Kidney (tissue), 22 donors: Measurements from ENCODE around the gene FKBP8. TPM values are rescaled to one million over a fixed set of nuclear protein-coding genes. Genes with fewer than 3 reads are reported as not detected.
"Not testable (repeated sequence)": the region's sequence is repeated elsewhere in the genome, so short reads cannot be mapped to it uniquely, and the experiment has no call there.

ENCODE experiments used
- DNase-seq, 5 donors: peaks; one replicate each; pipeline ENCODE4 v3.0.0-alpha.2; 2013 to 2020
- FAIRE-seq: peaks from 2 replicates; lab custom pipeline; 2012; peaks lifted over from hg19 to GRCh38; lab: Jason Lieb, UNC
- H3K27ac ChIP-seq, 2 donors: one replicate each; pipeline ENCODE4 v1.7.0; 2013; ENCODE audit warnings: low read depth in 2 of 2, low read length in 2 of 2, inconsistent platforms in 1 of 2
- H3K27me3 ChIP-seq: one replicate; pipeline ENCODE4 v1.7.1; 2013; ENCODE audit warnings: low read length, inconsistent platforms; ENCODE audit not compliant: control insufficient read depth, insufficient read depth
- H3K36me3 ChIP-seq, 3 donors: one replicate each; pipeline versions ENCODE4 v1.7.0 to v1.7.1; 2013; ENCODE audit warnings: low read length in 3 of 3, control low read depth in 1 of 3, inconsistent platforms in 1 of 3; ENCODE audit not compliant: insufficient read depth in 3 of 3, control insufficient read depth in 2 of 3
- H3K4me1 ChIP-seq, 3 donors: one replicate each; pipeline versions ENCODE4 v1.7.0 to v1.7.1; 2013; ENCODE audit warnings: low read length in 3 of 3, inconsistent platforms in 1 of 3, low read depth in 1 of 3; ENCODE audit not compliant: control insufficient read depth in 2 of 3, insufficient read depth in 2 of 3
- H3K4me3 ChIP-seq, 3 donors: one replicate each; pipeline versions ENCODE4 v1.7.0 to v1.8.1; 2013; ENCODE audit warnings: low read length in 3 of 3, control low read depth in 1 of 3, inconsistent platforms in 1 of 3
- H3K9ac ChIP-seq, 3 donors: one replicate each; pipeline versions ENCODE4 v1.7.0 to v1.7.1; 2013; ENCODE audit warnings: low read length in 3 of 3, control low read depth in 1 of 3, inconsistent platforms in 1 of 3
- H3K9me3 ChIP-seq, 3 donors: one replicate each; pipeline versions ENCODE4 v1.7.0 to v1.7.1; 2013; ENCODE audit warnings: low read length in 3 of 3, control low read depth in 1 of 3, inconsistent platforms in 1 of 3; ENCODE audit not compliant: control insufficient read depth in 2 of 3, insufficient read depth in 1 of 3
- intact Hi-C: fragments of 100-400 bp; cut with DNase I; formaldehyde crosslinking; loops from one replicate; pipeline ENCODE4 v1.11.1; 2022
- long read RNA-seq, 10 donors: library from polyadenylated mRNA in 1 of 10; unstranded in 1 of 10; transcript quantifications; one replicate each; pipeline ENCODE4 v2.0.0 and lab custom pipeline, GENCODE V29; 2021 to 2026
- polyA plus RNA-seq: library from polyadenylated mRNA; stranded (reverse); fragments of 350-450 nt; fragmentation: Illumina TruSeq; extraction: RNeasy Lipid Tissue Mini Kit (QIAGEN cat#74804); gene quantifications from one replicate; pipeline ENCODE4 v1.2.3, GENCODE V29; 2014; ENCODE audit warnings: low read depth, low replicate concordance; ENCODE audit not compliant: insufficient read depth
- total RNA-seq: library from RNA; stranded (reverse); fragmentation: NEBNext Ultra II Directional; extraction: Animal tissue kit (Norgen Biotek cat#: 25700); gene quantifications from one replicate; pipeline ENCODE4 v1.2.1, GENCODE V29; 2021
- TF ChIP-seq, protein P1 (sequence below): IDR thresholded peaks from 3 replicates; pipeline ENCODE4 v1.5.1; 2012; ENCODE audit warnings: mild to moderate bottlenecking, moderate library complexity, borderline replicate concordance; ENCODE audit not compliant: insufficient read depth; ENCODE audit errors: extremely low read depth
- donor health status: control.
- donor health status: control.
- donor health status: control.
- donor health status: control.
- donor health status: control.
- donor health status: DM: yes; HTN: yes; CAD: no.
- donor health status: Normal renal cell carcinoma (clear cell type).

The FKBP8 gene
- total RNA-seq (207 TPM), polyA plus RNA-seq (314 TPM)
- long read RNA-seq, donor 1, transcript FKBP8-201 (9 exons, 1,710 nt), result minor isoform, 13 of 76 reads
- long read RNA-seq, donor 1, transcript FKBP8-213 (9 exons, 1,849 nt), result major isoform, 25 of 76 reads
- long read RNA-seq, donor 1, transcript FKBP8-209 (9 exons, 1,781 nt), result minor isoform, 6 of 76 reads
- long read RNA-seq, donor 1, partial matches to known transcripts, result 18 of 76 reads
- long read RNA-seq, donor 1, other reads (novel, unspliced or antisense), result 11 of 76 reads
- long read RNA-seq, donor 2, transcript FKBP8-209 (9 exons, 1,781 nt), result major isoform, 34 of 129 reads
- long read RNA-seq, donor 2, transcript FKBP8-213 (9 exons, 1,849 nt), result minor isoform, 30 of 129 reads
- long read RNA-seq, donor 2, transcript FKBP8-201 (9 exons, 1,710 nt), result minor isoform, 15 of 129 reads
- long read RNA-seq, donor 2, partial matches to known transcripts, result 40 of 129 reads
- long read RNA-seq, donor 2, other reads (novel, unspliced or antisense), result 7 of 129 reads
- long read RNA-seq, donor 3, transcript FKBP8-213 (9 exons, 1,849 nt), result major isoform, 27 of 251 reads
- long read RNA-seq, donor 3, transcript FKBP8-209 (9 exons, 1,781 nt), result minor isoform, 20 of 251 reads
- long read RNA-seq, donor 3, transcript FKBP8-201 (9 exons, 1,710 nt), result minor isoform, 13 of 251 reads
- long read RNA-seq, donor 3, partial matches to known transcripts, result 144 of 251 reads
- long read RNA-seq, donor 3, other reads (novel, unspliced or antisense), result 47 of 251 reads
- long read RNA-seq, donor 4, transcript FKBP8-209 (9 exons, 1,781 nt), result minor isoform, 28 of 129 reads
- long read RNA-seq, donor 4, transcript FKBP8-213 (9 exons, 1,849 nt), result major isoform, 38 of 129 reads
- long read RNA-seq, donor 4, transcript FKBP8-201 (9 exons, 1,710 nt), result minor isoform, 17 of 129 reads
- long read RNA-seq, donor 4, partial matches to known transcripts, result 38 of 129 reads
- long read RNA-seq, donor 4, other reads (novel, unspliced or antisense), result 8 of 129 reads
- long read RNA-seq, donor 5, partial matches to known transcripts, result 0 of 1 reads
- long read RNA-seq, donor 5, other reads (novel, unspliced or antisense), result 0 of 1 reads
- long read RNA-seq, donor 6, transcript FKBP8-213 (9 exons, 1,849 nt), result major isoform, 67 of 231 reads
- long read RNA-seq, donor 6, transcript FKBP8-201 (9 exons, 1,710 nt), result minor isoform, 26 of 231 reads
- long read RNA-seq, donor 6, transcript FKBP8-209 (9 exons, 1,781 nt), result minor isoform, 37 of 231 reads
- long read RNA-seq, donor 6, partial matches to known transcripts, result 85 of 231 reads
- long read RNA-seq, donor 6, other reads (novel, unspliced or antisense), result 15 of 231 reads
- long read RNA-seq, donor 7, transcript FKBP8-213 (9 exons, 1,849 nt), result major isoform, 169 of 310 reads
- long read RNA-seq, donor 7, transcript FKBP8-201 (9 exons, 1,710 nt), result minor isoform, 75 of 310 reads
- long read RNA-seq, donor 7, partial matches to known transcripts, result 38 of 310 reads
- long read RNA-seq, donor 7, other reads (novel, unspliced or antisense), result 27 of 310 reads
- long read RNA-seq, donor 8, transcript FKBP8-213 (9 exons, 1,849 nt), result major isoform, 39 of 126 reads
- long read RNA-seq, donor 8, transcript FKBP8-209 (9 exons, 1,781 nt), result minor isoform, 17 of 126 reads
- long read RNA-seq, donor 8, transcript FKBP8-201 (9 exons, 1,710 nt), result minor isoform, 16 of 126 reads
- long read RNA-seq, donor 8, partial matches to known transcripts, result 48 of 126 reads
- long read RNA-seq, donor 8, other reads (novel, unspliced or antisense), result 6 of 126 reads
- long read RNA-seq, donor 9, transcript FKBP8-209 (9 exons, 1,781 nt), result major isoform, 14 of 57 reads
- long read RNA-seq, donor 9, transcript FKBP8-213 (9 exons, 1,849 nt), result major isoform, 14 of 57 reads
- long read RNA-seq, donor 9, transcript FKBP8-201 (9 exons, 1,710 nt), result major isoform, 14 of 57 reads
- long read RNA-seq, donor 9, partial matches to known transcripts, result 14 of 57 reads
- long read RNA-seq, donor 9, other reads (novel, unspliced or antisense), result 0 of 57 reads
- long read RNA-seq, donor 10, transcript FKBP8-209 (9 exons, 1,781 nt), result minor isoform, 9 of 83 reads
- long read RNA-seq, donor 10, transcript FKBP8-201 (9 exons, 1,710 nt), result minor isoform, 9 of 83 reads
- long read RNA-seq, donor 10, transcript FKBP8-213 (9 exons, 1,849 nt), result major isoform, 25 of 83 reads
- long read RNA-seq, donor 10, partial matches to known transcripts, result 31 of 83 reads
- long read RNA-seq, donor 10, other reads (novel, unspliced or antisense), result 5 of 83 reads

DNA sequence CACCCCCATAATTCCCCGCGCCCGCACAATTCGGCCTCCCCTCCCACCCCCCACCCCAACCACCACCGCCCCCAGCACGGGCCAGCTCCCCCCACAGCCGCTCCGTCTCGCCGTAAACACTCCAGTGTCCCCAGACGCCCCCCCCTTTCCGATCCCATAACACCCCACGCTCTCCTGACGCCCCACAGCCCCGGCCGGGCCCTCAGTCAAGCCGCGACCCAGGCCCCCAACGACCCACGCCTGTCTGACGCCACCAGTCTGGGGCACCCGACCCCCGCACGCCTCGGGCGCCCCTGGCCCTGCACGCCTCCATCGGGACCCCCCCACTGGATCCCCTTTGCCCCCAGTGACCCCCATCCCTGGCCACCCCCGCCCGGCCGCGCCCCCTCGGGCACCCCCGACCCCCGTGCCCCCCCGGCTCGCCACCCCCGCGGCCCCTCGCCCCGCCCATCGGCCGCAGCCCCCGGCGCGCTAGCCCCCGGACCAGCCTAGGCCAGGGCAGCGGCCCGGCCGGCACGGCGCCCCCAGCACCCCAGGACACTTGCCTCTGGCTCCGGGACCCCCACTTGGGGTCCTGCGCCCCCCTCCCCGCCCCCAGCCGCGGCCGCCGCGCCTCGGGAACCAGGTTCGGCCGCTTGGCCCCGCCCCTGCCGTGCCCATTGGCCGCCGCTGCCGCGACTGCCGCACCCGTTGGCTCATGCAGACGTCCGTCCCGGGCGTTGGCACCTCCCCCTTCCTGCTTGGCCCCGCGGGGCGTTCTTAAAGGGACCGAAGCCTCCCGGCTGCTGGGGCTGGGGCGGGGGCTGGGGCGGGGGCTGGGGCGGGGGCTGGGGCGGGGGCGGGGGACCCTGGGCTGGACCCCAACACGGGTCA, at the start of gene FKBP8:
TSS of gene FKBP8 (minus strand) at position 633 of the 873 bp plus-strand sequence. CDS start 1,603 bp downstream, outside the sequence.
- intact Hi-C loops, result no loop called here
- Histone ChIP-seq H3K36me3 (peaks cover 0 to 11% (median 9%) of the 10 kb centered on the region in 3 donors), H3K27ac (peak within 1 kb of the TSS; percentile 51 to 72), H3K9me3 (no peaks in the 10 kb centered on the region), H3K4me1 (peaks cover 0 to 7% (median 4%) of the 10 kb centered on the region in 3 donors), H3K4me3 (peak within 1 kb of the TSS; percentile 42 to 74 (median 69)), H3K9ac (peak within 1 kb of the TSS; percentile 3 to 86 (median 83)), H3K27me3 (no peaks in the 10 kb centered on the region)
- DNase-seq (peak; percentile 93 to 98 (median 96)), FAIRE-seq (no peak)
- TF ChIP-seq, protein P1, sequence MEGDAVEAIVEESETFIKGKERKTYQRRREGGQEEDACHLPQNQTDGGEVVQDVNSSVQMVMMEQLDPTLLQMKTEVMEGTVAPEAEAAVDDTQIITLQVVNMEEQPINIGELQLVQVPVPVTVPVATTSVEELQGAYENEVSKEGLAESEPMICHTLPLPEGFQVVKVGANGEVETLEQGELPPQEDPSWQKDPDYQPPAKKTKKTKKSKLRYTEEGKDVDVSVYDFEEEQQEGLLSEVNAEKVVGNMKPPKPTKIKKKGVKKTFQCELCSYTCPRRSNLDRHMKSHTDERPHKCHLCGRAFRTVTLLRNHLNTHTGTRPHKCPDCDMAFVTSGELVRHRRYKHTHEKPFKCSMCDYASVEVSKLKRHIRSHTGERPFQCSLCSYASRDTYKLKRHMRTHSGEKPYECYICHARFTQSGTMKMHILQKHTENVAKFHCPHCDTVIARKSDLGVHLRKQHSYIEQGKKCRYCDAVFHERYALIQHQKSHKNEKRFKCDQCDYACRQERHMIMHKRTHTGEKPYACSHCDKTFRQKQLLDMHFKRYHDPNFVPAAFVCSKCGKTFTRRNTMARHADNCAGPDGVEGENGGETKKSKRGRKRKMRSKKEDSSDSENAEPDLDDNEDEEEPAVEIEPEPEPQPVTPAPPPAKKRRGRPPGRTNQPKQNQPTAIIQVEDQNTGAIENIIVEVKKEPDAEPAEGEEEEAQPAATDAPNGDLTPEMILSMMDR, result no peak

DNA sequence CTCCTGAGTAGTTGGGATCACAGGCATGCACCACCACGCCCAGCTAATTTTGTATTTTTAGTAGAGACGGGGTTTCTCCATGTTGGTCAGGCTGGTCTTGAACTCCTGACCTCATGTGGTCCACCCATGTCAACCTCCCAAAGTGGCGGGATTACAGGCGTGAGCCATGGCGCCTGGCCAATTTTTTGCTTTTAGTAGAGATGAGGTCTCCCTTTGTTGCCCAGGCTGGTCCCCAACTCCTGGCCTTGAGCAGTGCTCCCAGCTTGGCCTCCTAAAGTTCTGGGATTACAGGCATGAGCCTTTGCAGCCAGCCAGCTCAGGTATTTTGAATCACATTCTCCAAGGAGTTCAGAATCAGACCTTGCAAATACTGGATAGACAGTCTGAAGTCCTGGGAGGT, 49.4 kb upstream of the FKBP8 start:
- intact Hi-C loops, result loop anchor here (10.0 kb wide), 1 partner anchor 252 kb away; no protein-coding TSS in a partner anchor

More for the DNA sequence above, 49.4 kb upstream of the FKBP8 start:
- H3K27me3 ChIP-seq, H3K27ac ChIP-seq, H3K36me3 ChIP-seq, DNase-seq, FAIRE-seq, H3K9me3 ChIP-seq, H3K9ac ChIP-seq, H3K4me3 ChIP-seq: not testable (repeated sequence)
- H3K4me1 ChIP-seq, result peaks cover 0 to 19% (median 0%) of the 10 kb centered on the region in 3 donors
